HG03135 (cell line): ENCODE measurements around the gene CACNG5.

Experiments
- ATAC-seq: cut with Tn5 transposase; IDR thresholded peaks from one replicate; pipeline ENCODE4 v1.9.1; 2021; ENCODE audit warnings: mild to moderate bottlenecking, moderate library complexity; ENCODE audit not compliant: unreplicated experiment

The CACNG5 gene

DNA sequence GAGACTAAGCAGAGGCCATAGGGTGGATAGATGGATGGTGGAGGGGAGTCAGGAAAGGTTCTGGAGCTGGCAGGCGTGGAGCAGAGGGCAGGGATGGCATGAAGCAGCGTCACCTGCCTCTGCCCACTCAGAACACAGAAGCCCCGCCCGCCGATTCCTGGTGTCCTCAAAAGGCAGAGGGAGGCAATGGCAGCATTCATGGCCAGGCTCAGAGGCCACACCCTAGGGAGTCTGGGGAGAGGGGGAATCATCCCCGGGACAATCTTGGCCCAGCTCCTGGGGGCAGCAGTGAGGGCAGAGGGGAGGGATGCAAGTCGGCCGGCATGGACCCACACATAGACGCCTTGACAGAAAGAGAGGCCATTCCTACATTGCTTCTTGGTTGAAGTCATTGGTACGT is 68.9 kb downstream of the CACNG5 start:
- ATAC-seq = no peak

DNA sequence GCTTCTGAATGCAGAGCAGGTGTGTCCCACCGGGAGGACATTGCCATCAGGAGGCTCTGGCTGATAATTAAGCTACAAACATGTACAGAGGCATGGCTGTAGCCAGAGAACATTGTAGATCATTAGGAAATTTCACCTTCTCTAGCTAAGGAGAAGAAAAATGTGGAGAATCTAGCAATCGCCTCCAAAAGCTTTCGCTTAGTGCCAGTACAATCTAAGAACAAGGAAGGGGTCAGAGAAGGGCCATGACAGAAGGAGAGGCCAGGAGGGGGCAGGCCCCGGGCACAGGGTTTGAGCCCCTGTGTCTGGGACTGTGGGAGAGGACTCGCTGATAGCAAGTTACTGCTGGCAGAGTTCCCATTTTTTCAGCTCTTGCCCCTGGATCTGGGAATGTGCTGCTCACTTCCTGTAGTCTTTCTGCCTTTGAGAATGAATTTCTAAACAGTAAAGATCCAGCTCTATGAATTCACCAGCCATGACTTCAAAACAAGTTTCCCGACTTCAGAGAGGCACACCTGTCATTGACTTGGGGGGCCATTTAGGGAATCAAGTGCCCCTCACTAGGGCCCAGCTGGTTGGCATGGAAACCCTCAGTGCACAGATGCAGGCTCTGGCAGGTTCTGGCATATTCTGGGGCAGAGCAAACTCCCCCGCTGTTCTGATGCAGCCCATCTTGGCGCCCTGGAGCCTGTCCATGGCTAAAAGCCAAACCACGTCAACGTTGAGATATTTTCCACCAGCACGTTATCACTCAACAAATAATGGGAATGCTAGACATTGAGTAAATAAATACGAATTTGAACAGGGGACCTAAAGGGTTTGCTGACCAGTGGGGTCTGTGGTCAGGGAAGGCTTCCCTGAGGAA is 70.1 kb downstream of the CACNG5 start:
- no peak for ATAC-seq

DNA sequence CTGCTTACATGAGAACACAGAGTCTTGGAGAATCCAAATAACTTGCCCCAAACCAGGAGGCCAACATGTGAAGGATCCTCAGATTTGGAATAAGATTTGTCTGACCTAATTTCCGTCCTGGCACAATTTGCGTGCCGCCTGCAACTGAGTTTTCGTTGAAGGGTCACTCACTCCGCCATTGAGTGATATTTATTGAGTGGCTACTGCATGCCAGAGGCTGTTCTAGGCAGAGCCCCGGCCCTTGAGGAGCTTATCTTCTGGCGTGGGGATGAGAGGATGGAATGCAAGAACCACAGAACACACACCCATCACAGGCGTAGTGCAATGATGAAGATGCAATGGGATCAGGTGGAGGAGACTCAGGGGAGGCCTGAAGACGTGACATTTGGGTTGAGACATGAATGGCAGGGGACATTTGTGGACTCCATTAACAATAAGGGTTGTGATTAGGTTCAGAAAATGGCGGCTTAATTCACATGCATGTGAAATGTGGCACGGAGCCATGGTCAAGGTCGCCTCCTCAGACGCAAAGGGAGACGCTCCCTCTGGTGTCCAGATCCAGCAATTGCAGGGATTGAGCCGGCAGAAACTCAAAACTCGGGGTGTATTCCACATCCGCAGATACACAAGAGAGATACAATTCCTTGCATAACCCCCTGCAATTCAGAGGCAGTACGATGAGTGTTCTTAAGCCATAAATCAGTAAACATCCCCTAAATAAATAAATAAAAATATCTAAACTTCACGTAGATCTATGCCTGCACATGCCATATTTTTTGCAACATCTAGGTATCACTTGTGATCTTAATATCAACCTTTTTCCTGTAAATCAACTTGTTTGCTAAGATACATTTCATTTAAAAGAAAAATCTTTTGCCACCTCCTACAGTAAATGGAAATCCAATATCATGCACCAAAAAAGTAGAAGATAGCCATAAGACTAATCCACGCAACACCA is 71.7 kb downstream of the CACNG5 start:
- no peak for ATAC-seq

DNA sequence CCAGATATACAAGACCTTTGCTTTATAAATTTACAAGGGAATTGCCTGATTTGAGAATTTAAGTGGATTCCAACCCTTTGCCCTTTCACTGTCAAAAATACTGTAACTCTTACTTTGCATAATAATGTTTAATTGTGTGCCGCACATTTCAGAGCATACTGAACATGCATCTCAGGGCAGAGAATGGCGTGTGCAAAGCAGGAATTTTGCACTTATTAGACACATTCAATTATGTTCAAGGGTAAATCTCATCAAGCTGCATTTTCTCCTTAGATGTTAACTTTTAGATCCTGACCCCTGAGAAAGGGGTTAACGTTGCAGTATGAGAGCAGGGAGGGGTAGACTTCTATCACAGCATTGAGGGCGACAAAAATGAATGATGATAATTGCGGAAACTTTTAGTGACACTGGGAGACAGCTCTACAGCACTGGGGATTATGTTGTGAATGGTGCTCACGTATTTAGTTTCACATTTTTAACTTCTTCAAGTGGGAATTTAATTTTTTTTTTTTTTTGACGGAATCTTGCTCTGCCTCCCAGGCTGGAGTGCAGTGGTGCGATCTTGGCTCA is 75.0 kb downstream of the CACNG5 start:
- no peak for ATAC-seq

DNA sequence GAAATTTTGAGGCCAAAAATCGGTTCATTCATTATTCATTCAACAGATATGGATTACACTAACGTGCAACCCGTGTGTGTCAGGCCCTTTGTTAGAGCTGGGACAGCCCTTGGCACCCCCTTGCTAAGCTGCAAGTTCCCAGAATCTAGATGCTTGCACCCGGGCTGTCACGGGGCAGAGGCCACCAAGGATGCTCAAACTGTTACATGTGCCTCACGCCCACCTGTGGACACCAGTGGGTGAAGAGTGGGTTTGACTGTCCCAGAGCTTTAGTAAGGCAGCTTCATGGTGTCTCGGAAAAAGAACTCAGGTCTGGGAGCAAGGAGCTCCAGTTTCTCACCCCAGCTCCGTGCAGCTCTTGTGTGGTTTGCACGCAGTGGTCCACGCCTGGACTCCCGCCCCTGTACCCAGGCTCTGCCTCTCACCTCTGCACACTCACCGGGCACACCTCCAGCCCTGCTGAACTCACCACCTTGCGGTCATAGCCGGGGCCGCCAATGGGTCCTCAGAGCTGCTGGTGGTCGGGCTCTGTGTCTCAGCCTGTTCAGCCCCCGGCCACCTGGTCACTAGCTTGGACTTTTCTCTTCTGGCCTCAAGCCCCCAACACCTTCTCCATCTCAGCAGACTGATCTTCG is 75.9 kb downstream of the CACNG5 start:
- ATAC-seq = no peak

DNA sequence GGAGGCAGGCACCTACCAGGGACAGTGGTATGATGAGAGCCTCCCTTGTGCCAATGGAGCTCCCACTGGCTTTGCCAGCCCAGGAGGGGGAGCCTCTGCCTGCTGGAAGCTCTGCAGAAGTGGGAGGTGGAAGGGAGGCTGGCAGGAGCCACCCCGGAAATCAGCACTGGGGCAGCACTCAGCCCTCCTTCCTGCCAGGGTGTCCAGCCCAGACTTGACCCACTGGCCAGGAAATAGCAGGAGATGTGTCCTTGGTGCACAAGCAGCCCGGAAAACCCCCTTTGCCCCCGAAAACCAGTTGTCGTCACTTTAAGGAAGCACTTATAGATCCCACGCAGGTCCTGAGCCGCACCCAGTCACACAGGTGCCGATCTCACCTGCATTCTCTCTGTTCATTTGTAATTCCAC is 80.3 kb downstream of the CACNG5 start:
- no peak for ATAC-seq

DNA sequence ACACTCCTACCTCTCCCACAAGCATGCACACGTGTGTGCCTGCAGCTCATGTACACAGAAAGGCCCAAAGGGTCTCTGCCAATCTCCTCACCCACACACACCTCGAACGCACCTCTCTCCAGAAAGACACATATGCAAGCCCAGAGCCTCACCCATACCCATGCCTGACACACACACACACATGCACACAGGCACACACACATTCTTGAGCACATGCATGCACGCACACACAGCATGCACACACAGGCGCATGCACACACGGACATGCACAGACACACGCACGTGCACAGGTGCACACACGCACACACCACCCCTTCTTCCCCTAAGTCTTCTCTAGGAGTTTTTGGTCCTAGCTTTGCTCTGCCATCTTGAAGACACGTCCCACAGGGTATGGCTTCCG is 80.9 kb downstream of the CACNG5 start:
- ATAC-seq = no peak

DNA sequence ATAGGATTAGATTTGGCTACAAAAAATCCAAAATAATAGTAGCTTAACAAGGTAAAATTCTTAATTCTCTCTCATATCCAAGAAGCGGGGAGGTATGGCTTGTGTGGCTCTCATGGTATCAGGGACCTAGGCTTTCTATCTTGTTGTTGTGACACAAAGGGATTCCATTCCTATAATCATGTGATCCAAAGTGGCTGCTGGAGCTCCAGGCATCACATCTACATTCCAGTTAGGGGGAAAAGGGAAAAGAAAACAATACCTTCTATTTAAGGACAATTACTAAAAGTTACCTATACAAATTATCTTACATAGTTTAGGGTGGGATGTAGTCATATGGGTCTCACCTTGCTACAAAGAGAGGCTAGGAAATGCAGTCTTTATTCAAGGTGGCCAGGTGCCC is 82.0 kb downstream of the CACNG5 start:
- ATAC-seq = no peak

DNA sequence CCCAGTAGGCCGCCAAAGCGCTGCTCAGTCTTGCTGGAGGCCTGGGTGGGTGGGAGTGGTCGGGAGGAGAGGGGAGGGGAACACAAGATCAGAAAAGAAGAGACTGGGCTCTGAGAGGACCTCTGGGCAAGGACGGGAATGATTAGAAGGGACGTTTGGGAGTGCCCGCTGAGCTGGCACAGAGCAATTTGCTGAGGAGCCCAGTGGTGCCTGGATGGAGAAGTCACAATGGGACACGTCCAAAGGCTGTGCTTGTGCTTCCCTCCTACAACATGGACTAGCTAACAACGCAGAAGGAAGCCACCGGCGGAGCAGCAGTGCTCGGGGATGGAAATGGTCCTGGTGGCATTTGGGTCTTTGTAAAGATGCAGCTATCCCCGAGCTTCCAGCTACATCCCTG is 84.0 kb downstream of the CACNG5 start:
- ATAC-seq = no peak

DNA sequence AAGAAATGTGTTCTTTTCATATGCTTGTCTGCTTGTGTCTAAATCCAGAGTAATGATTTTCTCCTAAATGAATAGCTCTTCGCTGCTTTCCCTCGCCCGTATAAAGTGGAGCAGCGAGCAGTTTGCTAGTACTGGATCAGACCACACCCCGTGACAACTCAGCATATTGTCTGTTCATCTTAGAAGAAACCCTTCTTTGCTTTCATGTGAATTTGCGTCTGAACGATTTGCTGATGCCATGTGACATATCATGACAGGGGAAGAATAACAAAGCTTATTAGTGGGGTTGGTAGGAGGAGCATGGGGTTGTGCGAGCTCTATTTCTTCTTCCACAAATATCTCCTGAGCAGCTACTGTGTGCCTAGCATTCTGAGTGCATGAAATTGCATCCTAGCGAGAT is 85.5 kb downstream of the CACNG5 start:
- ATAC-seq = no peak

DNA sequence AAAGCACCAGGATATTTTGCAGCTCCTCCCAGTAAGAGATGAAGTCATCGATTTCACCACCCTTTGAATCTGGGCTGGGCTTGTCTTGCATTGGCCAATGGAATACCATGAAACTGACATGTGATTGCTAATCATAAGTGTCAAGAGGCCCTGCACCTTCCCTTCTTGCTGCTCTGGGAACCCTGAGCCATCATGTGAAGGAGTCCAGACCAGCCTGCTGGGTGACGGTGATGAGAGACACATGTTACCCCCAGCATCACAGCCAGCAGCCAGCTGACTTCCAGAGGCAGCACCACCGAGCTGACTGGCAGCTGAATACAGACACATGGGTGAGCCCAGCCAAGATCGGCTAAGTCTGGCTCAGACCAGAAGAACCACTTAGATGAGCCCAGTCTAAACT is 86.0 kb downstream of the CACNG5 start:
- ATAC-seq = no peak

DNA sequence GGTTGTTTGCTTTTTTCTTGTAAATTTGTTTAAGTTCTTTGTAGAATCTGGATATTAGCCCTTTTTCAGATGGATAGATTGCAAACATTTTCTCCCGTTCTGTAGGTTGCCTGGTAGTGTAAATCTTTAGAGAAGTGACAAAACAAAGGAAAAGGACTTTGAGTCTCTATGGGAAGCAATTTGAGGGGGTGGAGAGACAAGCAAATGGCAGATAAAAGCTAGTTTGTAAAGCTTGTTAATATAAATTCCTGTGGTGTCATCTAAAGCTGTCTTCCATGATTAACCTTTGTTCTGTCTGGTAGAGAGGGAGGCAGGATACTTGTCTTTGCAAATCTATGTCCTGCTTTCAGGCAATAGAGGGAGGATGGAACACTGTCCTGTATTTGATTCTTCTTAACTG is 89.0 kb downstream of the CACNG5 start:
- no peak for ATAC-seq

DNA sequence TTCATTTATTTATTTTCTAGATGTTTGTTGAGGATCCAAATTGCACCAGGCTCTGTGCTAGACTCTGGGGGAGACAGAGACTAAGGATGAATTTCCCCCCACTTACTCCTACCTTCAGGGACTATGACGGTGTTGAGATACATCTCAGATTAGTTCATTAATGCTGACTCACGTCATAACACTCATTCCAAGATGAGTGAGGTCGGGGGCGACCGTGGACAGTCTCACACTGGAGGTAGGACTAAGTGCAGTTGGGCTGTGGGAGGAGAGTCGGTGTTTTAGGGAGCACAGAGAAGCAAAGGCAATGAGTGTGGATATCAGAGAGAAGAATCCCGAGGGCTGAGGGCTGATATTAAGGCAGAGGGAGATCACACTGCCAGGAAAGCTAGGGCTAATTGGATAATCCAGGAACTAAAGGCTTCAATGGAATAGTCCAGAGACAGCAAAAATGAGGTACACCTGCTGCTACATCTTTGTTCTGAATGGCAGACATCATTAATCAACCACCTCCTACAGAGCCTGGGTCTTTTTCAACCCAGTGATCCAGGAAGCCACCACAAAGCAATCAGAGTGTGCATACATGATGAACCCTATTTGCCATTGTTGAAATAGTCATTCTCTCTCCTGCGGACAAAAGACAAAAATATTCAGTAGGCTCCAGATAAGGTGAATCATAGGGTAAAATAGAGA is 91.0 kb downstream of the CACNG5 start:
- ATAC-seq = no peak

DNA sequence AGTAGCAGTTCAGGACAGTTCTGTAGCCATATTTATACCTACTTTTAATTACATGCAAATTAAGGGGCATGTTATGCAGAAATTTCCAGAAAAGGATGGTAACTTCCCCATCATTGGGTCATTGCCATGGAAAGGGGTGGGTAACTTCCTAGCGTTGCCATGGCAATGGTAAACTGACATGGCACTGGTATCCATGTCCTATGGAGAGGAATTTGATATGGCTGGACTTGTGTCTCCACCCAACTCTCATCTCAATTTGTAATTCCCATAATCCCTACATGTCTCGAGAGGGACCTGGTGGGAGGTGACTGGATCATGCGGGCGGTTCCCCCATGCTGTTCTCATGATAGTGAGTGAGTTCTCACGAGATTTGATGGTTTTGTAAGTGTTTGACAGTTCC is 94.0 kb downstream of the CACNG5 start:
- no peak for ATAC-seq

DNA sequence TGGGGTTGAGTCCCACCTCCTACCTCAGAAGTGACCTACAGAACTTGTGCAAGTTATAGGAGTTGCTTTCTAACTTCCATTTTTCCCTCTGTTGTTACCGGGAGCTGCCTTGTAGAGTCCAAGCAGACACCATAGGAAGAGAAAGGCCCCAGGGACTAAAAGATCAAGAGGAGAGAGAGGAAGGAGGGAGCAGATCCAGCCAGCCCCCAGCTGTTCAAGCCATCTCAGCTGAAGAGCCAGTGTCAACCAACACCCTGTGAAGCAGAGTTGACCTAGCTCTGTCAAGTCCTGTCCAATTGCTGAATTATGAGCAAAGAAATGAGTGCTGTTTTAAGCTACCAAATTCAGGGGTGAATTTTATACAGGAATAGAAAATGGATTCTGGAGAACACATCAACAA is 94.7 kb downstream of the CACNG5 start:
- no peak for ATAC-seq

DNA sequence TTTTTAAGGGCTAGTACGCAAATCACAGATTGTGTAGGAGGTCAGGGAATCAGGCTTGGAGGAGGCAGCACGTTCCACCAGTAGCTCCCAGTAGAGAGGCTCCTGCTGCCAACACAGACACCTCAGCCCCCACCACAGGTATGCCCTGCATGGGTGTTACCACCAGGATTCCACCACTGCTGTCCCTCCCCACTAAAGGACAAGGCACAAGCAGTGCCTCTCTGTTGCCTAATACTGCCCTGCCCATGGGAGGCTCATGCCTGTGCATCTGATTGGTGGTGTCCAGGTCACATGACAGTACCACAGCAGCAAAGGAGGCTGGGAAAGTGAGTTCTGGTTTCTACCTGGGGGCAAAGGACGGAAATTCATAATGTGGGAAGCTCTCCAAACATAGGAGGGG is 96.0 kb downstream of the CACNG5 start:
- no peak for ATAC-seq

DNA sequence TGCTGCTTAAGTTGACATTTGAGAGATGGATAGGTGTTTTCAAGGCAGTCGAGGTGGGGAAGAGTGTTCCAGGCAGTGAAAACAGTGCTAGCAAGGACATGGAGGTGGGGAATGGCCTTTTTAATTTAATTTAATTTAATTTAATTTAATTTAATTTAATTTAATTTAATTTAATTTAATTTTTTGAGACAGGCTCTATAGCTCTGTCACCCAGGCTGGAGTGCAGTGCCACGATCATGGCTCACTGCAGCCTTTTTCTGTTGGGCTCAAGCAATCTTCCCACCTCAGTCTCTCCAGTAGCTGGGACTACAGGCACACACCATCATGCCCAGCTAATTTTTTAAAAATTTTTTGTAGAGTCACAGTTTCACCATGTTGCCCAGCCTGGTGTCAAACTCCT is 97.4 kb downstream of the CACNG5 start:
- no peak for ATAC-seq

DNA sequence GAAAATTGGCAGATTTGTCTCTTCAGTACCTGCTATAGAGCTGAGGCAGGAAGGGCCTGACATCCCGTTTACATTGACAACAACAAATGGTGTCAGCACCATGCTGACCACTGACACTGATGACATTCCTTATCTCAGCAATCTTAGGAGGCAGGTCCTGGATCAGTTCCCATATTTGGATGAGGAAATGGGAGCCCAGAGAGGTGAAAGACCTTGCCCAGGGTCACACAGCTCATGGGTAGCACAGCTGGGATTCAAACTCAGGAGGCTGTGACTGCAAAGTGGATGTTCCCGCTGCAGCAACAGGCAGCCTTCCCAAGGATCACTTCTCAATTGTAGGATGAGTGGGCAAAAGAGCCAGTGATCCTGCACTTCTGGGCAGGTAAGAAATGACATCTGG is 99.1 kb downstream of the CACNG5 start:
- no peak for ATAC-seq
